CD4-positive, alpha-beta T cell treated with Interleukin-2 at 100 ng/mL for 4 hours (primary cell): ENCODE measurements around the gene KIF13A.
"Not testable (repeated sequence)": the region's sequence is repeated elsewhere in the genome, so short reads cannot be mapped to it uniquely, and the experiment has no call there.

ENCODE experiments used
- DNase-seq: peaks from one replicate; pipeline ENCODE4 v3.0.0-alpha.2; 2020; ENCODE audit warnings: low spot score

KIF13A gene

GRCh38 chr6:17785094-17785787, 202.2 kb downstream of the KIF13A start:
- no peak for DNase-seq

- no peak for DNase-seq
Measured at GRCh38 chr6:17780061-17780460, 207.4 kb downstream of the KIF13A start.

DNA sequence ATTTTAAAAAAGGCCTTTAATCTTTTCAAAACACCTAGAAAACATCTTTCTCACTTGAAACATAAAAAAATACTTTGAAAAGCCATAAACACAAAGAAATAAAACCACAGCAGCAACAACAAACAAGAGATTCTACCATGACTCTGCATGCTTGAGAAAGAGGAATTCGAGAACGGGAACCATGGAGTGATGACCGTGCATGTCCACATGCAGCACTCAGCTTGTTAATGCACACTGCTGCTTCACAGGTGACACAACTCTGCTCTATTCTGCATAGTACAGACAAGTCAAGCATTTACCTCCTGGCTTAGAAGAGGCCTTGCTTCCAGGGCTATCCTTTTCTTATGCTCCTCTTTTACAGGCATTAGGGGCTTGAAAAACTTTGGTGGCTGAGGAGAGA, 215.8 kb downstream of the KIF13A start:
- DNase-seq: no peak

DNA sequence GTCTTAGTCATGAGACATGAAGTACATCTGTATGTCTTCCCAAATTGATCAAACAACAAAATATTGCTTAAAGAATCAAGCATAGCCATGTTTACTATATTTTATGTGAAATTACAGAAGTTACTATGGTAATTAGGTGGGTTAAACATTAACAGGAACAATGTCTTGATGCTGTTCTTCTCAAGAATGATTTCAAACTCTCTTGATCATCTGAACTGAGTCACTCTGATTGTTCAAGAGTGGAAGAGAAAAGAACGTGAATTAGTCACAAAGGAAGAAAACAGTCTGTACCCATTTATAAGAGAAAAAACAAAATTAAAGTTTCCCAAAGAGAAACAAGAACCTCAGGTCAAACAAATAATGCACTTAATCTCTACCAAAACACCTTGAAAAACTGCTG, 218.6 kb downstream of the KIF13A start:
- DNase-seq: no peak

GRCh38 chr6:17768388-17768787, 219.0 kb downstream of the KIF13A start:
- DNase-seq: no peak

GRCh38 chr6:17762651-17763050, 224.8 kb downstream of the KIF13A start:
- DNase-seq: no peak

DNA sequence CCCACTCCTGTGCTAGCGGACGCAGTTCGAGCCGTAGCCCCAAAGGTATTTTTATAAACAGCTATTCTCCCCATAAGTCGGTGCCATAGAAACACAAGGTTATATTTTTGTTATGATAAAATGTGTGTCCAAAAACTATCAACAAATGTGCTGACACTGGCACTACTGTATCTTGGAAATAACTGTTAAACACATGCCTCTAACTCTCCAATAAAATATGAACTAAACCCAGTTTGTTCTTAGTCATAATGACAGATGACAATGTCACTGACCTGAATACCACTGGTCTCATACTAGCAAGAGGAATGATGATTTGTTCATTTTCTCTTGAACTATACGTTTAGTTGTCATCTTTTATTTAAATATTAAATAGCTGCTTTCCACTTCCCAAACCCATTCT, 229.3 kb downstream of the KIF13A start:
- DNase-seq: no peak

- DNase-seq: no peak
Measured at GRCh38 chr6:17754254-17754653, 233.2 kb downstream of the KIF13A start.

DNA sequence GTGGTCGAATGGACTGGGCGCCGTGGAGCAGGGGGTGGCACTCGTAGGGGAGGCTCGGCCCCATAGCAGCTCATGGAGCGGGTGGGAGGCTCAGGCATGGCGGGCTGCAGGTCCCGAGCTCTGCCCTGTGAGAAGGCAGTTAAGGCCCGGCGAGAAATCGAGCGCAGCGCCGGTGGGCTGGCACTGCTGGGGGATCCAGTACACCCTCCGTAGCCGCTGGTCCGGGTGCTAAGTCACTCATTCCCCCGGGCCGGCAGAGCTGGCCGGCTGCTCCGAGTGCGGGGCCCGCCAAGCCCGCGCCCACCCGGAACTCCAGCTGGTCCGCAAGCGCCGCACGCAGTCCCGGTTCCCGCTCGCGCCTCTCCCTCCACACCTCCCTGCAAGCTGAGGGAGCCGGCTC, 242.1 kb downstream of the KIF13A start:
- DNase-seq: not testable (repeated sequence)

DNA sequence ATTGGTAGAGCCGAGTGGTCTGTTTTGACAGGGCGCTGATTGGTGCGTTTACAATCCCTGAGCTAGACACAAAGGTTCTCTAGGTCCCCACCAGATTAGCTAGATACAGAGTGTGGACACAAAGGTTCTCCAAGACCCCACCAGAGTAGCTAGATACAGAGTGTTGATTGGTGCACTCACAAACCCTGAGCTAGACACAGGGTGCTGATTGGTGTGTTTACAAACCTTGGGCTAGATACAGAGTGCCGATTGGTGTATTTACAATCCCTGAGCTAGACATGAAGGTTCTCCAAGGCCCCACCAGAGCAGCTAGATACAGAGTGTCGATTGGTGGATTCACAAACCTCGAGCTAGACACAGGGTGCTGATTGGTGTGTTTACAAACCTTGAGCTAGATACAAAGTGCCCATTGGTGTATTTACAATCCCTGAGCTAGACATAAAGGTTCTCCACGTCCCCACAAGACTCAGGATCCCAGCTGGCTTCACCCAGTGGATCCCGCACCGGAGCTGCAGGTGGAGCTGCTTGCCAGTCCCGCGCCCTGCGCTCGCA, 242.6 kb downstream of the KIF13A start:
- not testable (repeated sequence) for DNase-seq

GRCh38 chr6:17744019-17744756, 243.2 kb downstream of the KIF13A start:
- DNase-seq: no peak

DNA sequence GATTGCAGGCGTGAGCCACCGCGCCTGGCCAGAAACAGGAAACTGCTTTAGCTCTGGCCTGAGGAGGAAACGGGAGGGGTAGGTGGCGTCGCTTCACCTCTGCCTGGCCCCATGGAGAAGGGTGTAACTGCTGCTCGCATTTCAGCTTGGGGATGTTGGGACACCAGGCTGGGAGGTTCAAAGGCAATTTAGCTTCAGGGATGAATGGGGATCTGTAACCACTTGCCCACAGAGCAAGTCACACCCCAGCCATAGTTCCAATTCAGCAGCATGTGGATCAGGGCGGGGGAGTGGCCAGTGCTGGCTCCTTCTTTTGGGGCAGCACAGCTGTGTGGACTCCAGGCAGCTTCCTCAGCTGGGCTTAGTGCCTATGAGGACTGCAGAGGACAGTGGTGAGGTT, 245.9 kb downstream of the KIF13A start:
- no peak for DNase-seq

DNA sequence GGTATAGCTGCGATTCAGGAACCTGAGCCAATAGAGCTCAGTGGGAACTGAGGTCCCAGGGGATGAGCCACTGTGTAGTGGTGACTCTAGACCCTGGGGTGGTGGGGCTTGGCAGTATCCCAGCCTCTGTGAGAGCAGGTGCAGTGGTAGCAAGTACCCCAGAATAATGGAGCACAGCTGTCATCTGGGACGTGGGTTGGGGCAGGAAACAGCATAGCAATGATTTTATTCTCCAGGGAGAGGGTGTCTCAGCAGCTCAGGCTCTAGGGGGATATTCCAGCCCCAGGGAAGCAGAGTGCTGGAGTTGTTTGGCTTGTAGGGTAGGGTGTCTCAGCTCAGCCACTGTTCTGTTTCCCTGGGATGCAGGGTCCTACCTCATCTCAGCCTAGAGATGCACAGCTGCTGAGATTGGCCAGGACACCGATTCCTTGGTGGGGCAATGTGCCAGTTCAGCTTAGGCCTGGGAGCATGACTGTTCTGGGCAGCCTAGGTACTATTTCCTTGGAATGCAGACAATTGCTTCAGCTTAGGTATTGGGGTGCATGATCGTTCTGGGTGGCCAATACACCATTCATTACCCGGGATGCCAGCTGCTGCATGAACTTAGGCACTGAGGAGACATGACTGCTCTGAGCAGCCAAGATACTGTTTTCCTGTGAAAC, 246.7 kb downstream of the KIF13A start:
- no peak for DNase-seq

DNA sequence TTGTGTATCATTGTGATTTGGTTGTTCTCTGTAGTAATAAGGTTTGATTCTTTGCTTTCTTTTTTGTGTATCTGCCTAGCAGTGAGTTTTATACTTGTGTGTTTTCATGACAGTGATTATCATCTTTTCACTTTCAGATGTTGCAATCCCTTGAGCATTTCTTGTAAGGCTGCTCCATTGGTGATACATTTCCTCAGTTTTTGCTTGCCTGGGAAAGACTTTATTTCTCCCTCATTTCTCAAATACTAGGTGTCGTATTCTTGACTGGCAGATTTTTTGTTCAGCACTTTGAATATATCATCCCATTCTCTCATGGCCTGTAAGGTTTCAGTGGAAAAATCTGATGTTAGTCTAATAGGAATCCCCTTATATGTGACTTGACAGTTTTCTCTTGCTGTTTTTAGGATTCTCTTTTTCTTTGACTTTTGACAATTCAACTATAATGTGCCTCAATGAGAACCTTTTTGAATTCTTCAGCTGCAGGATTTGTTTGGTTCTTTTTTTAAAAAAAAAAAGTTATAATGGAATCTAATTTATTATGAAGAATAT, 249.7 kb downstream of the KIF13A start:
- DNase-seq: no peak

- not testable (repeated sequence) for DNase-seq
Measured at GRCh38 chr6:17735311-17735710, 252.1 kb downstream of the KIF13A start.

GRCh38 chr6:17730078-17730704, 257.2 kb downstream of the KIF13A start:
- DNase-seq: no peak

DNA sequence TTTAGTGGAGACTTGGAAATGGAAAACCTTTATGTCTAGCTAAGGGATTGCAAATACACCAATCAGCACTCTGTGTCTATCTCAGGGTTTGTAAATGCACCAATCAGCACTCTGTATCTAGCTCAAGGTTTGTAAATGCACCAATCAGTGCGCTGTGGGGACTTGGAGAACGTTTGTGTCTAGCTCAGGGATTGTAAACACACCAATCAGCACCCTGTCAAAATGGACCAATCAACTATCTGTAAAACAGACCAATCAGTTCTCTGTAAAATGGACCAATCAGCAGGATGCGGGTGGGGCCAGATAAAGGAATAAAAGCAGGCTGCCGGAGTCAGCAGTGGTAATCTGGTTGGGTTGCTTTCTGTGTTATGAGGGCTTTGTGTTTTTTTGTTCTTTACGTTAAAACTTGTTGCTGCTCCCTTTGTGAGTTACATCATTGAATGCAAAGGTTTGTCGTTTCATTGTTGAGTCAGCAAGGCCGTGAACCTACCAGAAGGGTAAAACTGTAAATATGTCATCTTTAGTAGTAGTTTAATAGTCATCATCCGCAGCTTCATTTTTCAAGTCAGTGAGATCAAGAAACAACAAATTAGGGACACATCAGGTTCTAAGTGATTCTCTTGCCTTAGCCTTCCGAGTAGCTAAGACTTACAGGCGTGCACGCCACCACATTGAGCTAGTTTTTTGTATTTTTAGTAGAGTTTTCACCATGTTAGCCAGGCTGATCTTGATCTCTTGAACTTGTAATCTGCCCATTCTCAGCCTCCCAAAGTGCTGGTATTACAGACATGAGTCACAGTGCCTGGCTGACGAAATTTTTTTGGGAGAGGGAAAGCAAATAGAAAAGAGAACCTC, 258.0 kb downstream of the KIF13A start:
- no peak for DNase-seq

- DNase-seq: no peak
Measured at GRCh38 chr6:17728551-17729222, 258.7 kb downstream of the KIF13A start.

DNA sequence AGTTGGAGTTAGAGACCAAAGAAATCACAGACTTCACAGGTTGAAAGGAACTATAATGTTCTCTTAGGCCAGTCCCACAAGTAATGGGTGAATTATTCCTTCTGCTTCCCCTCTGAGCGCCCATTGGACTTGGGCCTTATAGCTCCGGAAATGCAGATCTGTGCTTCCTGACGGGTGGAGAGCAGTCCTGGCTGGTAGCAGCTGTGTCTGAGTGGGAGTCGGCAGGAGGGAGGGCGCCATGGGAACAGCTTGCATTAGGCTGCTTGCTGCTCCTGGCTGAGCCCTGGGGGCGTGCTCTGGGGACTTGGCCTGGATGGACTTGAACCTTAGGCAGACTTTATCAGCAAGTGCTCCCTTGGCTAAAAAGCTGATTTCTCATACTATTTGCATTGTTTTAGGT, 262.4 kb downstream of the KIF13A start:
- no peak for DNase-seq

GRCh38 chr6:17724341-17724740, 263.1 kb downstream of the KIF13A start:
- no peak for DNase-seq

- DNase-seq: no peak
Measured at GRCh38 chr6:17721671-17722070, 265.8 kb downstream of the KIF13A start.
